OCI-LY1 (cell line): ENCODE measurements around the gene TMEM109.

Experiments
- CTCF ChIP-seq: fragments of 200-600 bp; sonication (generic), shearing (Covaris generic); IDR thresholded peaks from 2 replicates; pipeline ENCODE4 v1.5.1; 2017; ENCODE audit warnings: mild to moderate bottlenecking, antibody characterized with exemption, low read length, moderate library complexity, mixed read lengths
- EZH2 ChIP-seq: fragments of 200-600 bp; sonication (generic), shearing (Covaris generic); IDR thresholded peaks from 2 replicates; pipeline ENCODE4 v1.8.0; 2017; ENCODE audit warnings: borderline replicate concordance, mixed run types, mild to moderate bottlenecking, antibody characterized with exemption, low read length, moderate library complexity, mixed read lengths

DNA sequence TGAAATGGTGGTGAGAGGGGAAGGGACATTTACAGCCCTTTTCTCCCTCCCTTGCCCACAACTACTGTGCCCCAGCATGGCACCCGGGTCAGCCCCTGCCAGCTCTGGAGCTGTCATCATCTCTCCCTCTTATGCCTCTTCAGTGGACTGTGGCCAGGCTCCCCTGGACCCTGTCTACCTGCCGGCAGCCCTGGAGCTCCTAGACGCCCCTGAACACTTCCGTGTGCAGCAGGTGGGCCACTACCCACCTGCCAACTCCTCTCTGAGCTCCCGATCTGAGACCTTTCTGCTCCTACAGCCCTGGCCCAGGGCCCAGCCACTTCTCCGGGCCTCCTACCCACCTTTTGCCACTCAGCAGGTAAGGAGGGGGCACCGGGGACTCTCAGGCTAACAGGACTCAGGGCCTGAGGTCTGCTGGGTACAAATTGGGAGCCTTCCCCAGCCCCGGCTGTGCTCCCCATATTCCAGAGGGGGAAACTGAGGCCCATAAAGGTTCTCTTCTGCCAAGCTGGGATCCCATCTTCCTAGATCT is 13.2 kb downstream of the TMEM109 start:
- TF ChIP-seq CTCF (no peak), EZH2 (no peak)
